Nucleus accumbens (tissue), 56 donors: ENCODE measurements around the gene PSTPIP1.

Experiments
- DNase-seq, 56 donors: peaks; one replicate each; lab custom pipeline; 2025; lab: John Stamatoyannopoulos, UW

Gene PSTPIP1

DNA sequence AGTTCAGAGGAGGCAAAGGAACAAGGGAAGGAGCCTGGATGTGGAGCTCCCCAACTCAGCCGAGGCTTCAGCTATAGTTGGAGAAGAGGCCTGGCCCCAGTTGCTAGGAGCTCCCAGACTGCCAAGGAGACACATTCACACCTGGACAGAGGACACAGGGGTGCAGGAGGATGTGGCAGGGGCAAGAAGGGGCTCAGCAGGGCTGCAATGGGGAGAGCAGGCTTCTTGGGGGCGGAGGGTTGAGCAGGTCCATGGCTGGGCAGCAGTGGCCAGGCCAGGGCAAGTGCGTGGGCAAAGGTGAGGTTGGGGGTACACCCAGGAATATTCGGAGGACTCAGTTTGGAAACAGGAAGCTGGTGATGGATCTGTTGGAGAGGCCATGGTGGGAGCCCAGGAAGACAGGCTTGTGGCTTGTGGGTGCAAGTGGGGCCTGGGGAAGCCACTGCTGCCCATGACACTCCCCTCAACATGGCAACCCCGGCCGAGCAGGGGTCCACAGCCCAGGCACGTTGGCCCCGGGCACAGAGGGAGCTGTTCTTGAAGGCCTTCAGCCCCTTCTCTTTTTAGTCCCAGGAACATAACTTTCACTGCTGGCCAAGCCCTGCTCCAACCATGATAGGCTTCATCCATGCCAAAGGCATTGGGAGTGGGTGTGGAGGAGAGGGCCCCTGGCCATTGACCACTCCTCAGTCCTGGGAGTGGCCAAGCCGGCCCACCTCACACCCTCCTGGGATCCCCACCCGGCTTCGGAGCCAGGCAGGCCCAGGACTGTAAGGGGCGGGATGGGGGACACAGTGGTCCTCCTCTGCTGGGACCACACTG, 42.7 kb downstream of the PSTPIP1 start:
- no peak for DNase-seq

DNA sequence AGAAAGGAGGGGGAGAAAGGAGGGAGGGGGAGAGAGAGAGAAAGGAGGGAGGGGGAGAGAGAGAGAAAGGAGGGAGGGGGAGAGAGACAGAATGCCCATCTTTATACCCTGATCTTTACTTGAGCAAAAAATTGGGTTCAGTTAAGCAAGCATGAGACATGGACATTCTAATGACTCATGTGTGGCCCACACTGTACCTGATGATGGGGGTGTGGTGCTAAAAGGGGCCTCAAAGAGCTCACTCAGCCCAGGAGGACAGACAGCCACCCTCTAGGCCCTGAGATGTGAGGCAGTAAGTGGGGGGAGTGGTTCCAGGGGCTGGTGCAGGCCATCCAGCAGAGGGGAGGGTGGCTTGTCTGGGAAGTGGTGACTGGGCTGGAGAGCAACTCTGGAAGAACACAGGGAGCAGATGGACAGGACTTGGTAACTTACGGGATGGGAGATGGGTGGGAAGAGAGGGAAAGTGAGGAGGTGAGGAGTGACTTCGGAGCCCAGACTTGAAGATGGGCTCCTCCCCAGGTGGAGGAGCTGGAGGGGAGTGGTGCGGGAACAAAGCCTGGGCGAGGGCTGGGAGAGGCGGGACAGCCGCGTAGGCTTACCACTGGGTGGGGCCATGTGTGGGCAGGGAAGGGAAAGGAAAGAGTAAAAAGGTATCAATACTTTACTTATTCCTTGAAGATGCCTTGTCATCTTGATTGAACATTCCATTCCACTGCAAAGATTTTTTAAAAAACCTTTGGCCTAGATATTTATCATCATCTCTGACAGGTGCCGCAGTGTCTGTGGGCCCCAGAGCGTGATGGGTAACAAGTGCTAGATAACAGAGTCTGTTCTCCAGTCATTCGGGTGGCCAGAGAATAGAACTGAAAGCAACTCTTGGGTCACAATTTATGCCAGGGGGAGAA, 43.6 kb downstream of the PSTPIP1 start:
- peak in 4 of 56 donors; percentile 16 to 77 (median 58) for DNase-seq

DNA sequence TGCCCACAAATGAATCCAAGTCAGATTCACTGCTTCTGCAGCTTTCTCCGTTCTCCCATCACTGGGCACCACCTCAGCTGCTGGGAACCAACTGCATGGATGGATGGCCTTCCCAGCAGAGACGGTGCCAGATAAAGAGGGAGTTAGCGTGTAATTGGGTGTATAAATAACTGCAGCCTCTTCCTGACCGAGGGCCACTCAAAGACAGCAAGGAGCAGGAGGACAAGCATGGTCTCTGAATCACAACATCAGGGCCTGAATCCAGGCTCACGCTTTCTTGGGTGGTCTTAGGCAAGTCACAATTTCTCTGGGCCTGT, 44.2 kb downstream of the PSTPIP1 start:
- no peak for DNase-seq

DNA sequence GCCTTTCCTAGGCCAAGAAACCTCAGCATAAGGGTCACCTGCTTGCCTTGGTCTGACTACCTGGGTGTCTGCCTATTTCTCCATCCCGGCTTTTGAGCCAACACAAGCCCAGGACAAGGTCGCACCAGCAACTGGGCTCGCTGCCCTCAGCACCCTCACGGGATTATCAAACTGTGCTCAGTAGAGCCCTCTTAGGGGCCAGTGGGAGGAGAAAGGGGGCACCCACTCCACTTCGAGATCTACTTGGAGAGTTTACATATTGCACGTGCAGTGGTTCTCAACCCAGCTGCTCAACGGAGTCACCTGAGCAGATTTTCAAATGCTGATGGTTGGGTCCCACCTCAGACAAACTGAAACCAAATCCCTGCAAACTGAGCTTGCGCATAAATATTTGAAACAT, 44.9 kb downstream of the PSTPIP1 start:
- DNase-seq: no peak

DNA sequence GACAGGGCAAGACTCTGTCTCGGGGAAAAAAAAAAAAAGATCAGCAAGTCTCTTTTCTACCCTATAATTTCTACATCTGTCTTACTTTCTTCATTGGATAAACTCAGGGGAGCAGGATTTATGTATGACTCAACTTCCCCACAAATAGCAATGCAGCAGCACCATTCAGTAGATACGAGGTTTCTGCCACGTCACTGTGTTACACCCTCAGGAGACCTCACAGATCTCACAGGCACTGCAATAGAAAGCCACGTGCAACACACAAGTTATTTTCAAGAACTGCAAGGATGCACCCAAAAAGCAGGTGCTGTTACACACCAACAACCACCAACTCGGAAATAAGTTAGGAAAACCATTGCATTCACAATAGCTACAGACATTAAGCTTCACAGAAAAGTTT, 45.7 kb downstream of the PSTPIP1 start:
- peak in 4 of 56 donors; percentile 35 to 57 (median 44) for DNase-seq

DNA sequence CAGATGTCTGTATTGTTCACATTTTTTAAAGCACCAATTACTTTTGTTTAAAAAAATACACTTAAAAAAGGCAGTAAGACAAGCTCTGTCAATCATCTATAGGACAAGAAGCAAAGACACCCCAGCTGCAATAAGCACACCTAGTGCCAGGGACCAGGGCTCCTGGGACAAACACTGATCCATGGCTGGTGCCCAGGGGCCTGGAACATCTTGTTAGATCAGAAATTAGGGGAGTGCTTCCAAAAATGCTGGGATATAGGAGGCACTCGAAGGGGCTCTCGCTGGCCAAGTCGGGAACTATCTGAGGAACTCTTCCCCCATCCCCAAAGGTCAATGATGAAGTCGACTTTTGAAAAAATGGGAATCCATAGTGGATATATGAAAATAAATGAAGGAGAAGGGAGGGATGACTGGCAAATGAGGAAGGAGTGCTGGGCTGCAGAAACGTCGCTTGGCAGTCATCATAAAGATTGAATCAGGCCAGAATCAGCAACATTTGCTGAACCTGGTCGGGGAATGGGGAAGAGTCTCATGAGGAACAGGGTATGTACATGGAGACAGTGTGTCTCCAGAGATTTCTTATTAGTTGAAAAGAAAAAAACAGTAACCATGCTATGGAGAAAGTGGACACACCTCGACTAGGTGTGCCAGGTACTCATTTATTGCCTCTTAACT, 47.5 kb downstream of the PSTPIP1 start:
- no peak for DNase-seq

DNA sequence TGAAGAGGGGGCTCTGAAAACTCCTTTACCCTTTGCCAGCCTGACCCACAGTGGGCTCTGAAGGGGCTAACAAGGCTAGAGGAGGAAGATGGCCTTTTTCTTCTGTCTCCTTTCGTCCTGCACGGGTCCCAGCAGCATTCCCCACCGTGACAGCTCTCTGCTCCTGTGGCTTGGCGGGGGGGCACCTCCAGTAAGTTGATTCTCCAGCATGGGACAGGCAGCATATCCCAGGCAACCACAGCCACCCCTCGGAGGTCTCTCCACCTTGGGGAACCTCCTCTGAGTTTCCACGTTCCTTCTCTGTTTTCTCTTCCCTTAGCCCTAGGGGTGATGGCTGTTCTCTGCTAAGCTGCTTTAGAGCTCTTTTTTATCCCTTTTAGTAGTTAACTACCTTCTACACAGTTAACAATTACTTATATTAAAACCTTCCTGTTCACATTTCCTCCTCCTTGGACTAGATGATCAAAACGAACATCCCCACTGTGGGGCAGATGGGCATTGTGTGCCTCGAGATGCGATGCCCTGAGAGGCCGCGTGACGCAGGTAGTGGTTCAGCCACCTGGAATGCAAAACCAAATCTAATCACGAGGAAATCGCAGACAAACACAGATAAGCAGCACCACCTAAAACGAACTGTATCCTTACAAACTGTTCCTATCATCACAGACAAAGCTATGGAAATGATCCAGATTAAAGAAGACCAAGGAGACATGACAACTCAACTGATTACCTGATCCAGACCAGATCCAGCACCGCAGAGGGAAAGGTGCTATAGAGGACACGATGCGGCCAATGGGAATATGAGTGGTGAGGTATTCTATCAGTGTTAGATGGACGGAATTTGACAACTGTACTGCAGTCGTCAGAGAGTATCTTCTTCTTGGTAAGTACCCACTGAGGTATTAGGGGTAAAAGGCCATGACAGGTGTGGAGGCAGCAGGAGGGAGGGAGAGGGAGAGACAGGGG, 48.3 kb downstream of the PSTPIP1 start:
- DNase-seq: no peak

DNA sequence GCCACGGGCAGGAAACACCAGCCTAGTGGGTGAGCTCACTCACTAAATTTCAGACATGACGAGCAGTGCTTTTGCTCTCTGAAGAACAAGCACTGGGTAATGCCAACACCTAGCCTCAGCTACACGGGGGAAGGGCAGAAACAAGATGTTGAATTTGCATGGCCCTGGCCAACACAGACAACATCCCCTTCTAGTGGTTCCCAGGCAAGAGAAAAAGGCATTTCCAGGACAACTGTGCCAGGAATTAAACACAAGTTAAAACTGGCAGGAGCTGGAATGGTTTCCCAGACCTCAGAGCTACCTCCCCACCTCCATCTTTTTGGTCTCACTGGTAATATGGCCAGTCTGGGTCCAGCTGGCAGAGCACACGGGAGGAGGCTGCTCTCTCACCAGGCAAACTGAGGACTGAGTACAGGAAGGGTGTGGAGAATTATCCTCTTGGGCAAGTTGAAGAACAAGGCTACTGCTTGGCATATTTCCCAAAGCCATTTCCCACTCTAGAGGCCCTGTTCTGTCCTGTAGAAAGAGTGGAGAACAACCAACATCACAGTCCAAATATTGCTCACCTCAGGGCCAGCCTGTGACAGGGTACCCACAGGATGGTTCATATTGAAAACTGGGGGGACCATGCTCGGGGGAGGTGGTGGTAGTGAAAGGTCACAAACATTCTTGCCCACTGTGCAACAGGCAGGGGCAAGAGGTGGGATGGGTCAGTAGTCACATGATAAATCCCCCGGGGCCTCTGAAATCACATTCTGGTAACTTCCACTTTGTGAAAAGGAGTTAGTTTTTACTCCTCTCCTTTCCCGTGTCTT, 49.5 kb downstream of the PSTPIP1 start:
- peak in 4 of 56 donors; percentile 18 to 53 (median 36) for DNase-seq

DNA sequence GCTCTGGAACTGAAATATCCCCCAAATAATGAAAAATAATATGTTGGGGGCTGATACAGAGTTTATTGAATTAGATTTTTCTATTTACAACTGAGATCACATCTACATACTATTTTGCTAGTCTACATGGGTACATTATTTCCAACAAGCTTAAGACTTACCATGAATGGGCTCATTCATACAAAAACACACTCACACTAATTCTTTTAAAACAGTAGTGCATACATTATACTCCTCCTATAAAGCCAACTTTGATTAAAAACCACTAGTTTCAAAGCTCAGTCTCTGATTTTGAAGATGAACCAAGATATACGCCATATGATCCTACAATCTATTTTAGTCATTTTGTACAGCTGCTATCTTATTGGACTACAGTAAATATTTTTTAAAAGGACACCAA, 51.1 kb downstream of the PSTPIP1 start:
- no peak for DNase-seq

DNA sequence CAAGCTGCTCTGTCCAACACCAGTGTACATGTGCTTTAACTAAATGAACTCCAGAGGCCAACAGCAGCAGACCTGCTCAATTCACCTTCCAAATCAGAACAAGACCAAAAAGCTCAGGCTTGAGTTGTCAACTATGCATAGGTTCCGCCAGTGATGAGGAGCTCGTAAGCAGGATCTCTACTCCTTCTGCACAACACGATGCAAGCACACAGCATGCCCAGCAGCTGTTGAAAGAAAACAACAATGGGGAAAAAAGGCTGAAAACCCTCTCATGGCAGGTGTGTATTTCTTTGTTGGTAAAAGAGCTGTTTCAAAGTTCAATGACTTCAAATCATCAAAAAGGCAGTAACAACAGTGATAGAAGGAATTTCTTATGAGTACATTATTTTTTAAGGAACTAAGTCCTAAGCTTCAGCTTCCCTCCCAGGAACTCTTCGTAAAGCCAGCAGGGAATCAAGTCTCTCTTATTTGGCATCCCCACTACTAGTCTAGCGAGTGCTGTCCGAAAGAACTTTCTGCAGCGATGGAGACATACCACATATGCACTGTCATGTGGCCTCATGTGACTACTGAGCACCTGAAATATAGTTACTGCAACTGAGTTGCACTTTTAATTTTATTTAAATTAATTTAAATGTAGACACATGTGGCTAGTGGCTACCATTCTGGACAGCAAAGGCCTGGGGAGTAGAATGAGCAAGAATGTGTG, 51.9 kb downstream of the PSTPIP1 start:
- DNase-seq: no peak

DNA sequence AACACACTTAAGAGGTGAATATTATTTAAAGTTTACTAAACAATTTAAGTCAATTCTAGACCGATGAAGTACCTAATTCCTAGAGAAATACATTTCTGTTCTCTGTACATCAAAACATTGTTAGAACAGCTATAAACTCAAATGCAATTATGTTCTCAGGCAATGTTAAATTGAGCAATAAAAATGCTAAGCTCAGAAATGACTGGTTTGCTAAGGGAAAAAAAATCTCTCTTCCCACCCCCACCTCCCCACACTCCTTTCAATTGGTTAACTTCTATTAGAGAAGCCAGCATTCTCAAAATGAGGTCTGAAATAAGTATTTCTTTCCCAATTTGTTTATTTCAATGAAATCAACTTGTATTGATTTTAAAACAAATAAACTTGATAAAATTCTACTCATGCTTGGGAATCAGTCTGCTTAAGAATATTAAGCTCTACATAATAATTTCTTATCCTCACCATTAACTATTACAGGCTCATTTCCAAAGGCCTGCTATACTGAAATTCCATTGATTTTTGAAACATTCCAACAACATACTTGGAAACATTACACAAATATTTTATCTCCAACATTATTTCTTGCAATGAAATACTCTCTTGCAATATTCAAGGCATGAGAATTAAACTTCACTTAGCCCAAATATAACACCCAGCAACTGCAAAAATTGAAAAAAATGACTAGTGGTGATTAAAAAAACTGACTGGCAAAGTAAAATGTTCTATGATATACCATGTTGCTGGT, 53.4 kb downstream of the PSTPIP1 start:
- no peak for DNase-seq

DNA sequence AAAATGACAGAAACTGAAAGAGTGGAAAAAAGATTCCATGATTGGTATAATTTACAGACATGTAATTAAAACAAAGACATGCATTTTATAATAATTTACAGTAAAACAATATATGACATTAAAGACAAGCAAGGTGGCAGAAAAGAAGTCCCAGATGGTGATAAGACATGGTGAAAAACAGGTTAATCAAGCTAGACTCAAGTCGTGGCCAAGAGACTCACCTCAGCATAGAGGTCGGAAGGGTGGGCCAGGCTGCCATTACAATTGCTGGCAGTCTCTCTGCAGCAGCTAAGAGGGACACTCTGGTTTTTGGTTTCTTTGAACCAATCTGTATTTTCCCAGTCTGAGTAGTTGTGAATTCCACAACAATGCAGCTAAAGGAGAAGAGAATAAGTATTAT, 57.6 kb downstream of the PSTPIP1 start:
- DNase-seq: no peak

DNA sequence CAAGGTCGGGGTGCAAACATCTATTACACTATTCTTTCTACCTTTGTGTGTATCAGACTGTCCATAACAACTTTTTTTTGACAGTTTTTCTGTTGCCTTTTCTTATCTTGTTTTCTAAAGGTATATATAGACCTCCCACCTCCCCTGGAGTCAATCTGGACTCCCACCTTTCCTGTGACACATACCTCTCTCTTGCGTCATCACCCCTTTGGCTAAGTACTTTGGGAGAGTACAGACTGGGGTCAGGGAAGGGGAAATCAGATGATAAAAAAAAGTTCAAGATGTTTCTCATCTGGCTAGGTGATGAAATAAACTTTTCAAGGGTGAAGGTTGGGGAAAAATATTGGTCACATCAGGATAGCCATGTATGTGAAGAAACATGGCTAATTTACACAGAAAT, 58.8 kb downstream of the PSTPIP1 start:
- no peak for DNase-seq

DNA sequence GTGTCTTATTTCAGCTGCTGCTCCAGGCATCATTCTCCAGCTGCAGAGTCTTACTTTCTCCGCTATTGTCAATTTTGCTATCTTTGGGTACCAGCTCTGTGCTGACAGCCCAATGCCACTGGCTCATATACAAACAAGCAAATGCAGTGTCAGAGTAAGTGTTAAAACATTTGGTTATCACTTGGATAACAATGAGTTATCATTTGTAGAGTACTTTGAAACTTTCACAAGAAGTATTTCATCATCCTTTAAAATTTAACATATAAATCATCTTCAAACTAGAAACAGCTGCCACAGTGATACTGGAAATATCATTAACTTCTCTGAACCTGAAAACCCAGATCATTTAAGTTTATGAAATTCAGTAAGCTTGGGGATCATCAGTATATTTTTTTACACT, 62.1 kb downstream of the PSTPIP1 start:
- no peak for DNase-seq

DNA sequence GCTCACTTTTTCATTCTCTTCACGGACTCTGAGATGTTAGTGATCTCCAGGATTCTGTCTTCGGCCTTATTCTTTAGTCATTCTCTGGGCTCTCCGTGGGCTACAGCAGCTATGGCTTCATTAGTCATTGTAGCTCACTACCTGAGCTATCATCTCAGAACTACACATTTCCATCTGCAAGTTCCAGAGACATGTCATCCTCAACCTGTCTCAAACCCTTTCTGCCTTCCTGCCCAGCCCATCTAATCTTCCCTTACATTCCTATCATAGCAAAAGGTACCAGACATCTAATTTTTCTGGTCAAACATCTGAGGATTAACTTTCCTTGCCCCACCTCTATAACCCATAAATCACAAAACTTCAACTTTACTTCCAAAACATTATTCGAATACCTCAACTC, 62.8 kb downstream of the PSTPIP1 start:
- no peak for DNase-seq

DNA sequence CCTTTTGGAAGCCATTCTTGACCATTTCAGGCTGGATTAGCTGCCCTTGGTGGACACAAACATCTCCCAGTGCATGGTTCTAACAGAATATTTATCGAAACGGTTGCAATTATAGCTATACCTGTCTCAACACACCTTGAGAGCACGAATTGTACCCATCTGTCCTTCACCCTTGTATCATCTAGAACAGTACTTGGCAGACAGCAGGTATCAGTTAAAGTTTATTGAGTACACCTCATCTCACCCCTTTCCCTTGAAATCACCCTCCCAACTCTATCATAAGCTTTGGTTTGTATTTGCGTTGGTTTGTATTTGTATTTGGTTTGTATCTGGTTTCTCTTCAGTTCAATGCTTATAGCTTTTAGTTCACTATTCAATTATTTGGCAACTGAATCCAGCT, 63.5 kb downstream of the PSTPIP1 start:
- no peak for DNase-seq

DNA sequence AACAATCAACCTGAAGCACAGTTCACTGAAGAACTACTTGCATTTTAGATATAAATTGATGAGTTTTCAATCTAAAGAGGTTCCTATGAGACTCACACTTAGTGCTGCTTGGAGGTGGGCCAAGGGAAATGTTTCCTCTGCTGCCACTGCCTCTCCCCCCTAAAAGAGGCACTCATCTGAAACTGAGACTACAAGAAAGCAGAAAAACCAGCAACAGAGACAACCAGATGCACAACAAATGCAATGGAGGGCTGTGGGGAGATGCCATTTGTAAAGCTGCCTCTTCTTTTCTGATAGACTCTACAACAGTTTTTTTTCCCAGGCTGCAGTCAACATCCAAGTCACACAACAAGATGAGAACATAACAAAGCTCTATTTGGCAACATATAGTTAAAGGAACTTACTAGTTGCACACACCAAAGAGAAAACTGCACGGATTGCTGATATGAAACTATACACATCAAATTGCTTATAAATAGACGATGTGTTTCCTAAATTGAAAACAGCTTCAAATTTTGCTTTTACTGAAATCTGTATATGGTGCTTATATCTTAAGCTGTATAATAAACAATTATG, 64.9 kb downstream of the PSTPIP1 start:
- no peak for DNase-seq
